PFSK-1 (cell line): ENCODE measurements around the gene GNA14.

Experiments used
- POLR2AphosphoS5 ChIP-seq: IDR thresholded peaks from 2 replicates; pipeline ENCODE4 v1.6.1; 2012; ENCODE audit warnings: low read depth, mild to moderate bottlenecking, control low read depth, low read length, moderate library complexity
- REST ChIP-seq, 2 experiments: IDR thresholded peaks; 2 replicates each; pipeline versions ENCODE4 v1.6.1 to v1.8.0; 2011 to 2012; ENCODE audit warnings: low read depth in 2 of 2, low read length in 2 of 2, control low read depth in 1 of 2, inconsistent platforms in 1 of 2, mild to moderate bottlenecking in 1 of 2, moderate library complexity in 1 of 2; ENCODE audit not compliant: insufficient read depth in 1 of 2
- SIN3A ChIP-seq: IDR thresholded peaks from 2 replicates; pipeline ENCODE4 v1.6.1; 2012; ENCODE audit warnings: mild to moderate bottlenecking, low read length, moderate library complexity, borderline replicate concordance; ENCODE audit not compliant: insufficient read depth
- TAF1 ChIP-seq: IDR thresholded peaks from 2 replicates; pipeline ENCODE4 v1.6.1; 2012; ENCODE audit warnings: low read length, control low read depth, borderline replicate concordance; ENCODE audit not compliant: insufficient read depth

DNA sequence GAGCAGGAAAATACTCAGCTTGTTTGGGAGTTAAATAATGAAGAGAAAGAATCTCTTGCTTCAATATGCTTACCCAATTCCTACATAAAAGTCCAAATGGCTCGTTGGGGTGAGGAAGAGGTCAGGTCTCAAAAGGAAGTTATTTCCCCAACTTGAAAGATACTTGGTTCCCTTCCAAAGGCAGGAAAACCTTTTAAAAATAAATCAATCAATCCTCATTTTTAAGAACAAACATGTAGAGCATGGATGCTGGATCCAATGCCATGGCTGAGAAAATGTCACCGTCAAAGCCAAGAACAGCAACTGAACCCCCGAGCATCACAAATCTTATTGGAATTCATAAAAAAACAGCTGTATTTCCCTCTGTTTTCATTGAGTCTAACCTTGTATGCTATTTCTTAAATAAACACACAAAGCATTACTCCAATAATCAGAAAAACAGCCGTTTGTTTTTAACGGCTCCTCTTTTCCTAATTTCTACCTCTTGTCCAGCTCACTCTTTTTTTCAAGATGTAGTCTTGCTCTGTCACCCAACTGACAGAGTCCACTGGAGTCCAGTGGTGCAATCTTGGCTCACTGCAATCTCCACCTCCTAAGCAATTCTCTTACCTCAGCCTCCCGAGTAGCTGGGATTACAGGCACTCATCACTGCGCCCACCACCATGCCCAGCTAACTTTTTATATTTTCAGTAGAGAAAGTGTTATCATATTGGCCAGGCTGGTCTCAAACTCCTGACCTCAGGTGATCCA is 140.7 kb downstream of the GNA14 start:
- TF ChIP-seq REST (IDR thresholded peaks at IDR 0.05; ENCODE audit: insufficient read depth in 1 of 2, low read depth in 2 of 2, low read length in 2 of 2), result no peak
- no peak for TF ChIP-seq TAF1
- TF ChIP-seq POLR2AphosphoS5, result no peak
- TF ChIP-seq SIN3A, result no peak
